Measurements from ENCODE around the gene RPH3AL.
A peak's percentile ranks its signal among the peaks of the same experiment; 100 is the strongest.

RPH3AL gene

DNA sequence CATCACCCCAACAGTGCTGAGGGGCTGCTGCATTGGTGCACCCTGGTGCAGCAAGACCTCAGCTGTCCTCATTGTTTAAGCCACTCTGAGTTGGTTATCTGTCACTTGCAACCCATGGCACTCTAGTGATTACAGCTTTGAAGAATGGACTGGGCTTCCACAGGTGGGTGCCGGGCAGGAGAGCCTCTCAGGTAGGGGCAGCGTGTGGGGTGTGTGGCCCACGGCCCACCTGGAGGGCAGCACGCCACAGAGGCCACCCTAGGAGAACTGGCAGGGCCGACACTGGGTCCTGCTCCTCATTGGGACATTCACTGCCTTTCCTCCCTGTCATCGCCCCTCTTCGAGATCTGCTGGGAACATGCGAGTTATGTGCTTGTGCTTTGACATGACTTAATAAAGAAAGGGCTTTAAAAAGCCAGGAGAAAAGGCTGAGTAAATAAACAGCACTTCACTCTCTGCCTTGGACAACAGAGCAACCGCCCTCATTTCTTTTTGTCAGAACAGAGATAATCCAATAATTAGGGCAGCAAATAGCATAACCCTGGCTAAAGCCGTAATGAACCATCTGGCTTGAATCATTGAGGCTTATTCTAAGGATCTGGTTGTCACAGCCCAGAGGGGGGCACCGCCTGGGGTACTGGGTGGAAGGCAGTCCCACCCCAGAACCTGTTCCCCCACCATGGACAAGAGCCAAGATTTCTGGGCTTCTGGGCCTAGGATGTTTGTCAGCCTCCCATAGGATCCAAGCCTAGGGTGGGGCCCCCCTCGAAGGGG lies 174.1 kb downstream of the RPH3AL start:
- no peak for TF ChIP-seq CEBPB (IDR thresholded peaks at IDR 0.05)
- TF ChIP-seq ZBTB7A (IDR thresholded peaks at IDR 0.05; ENCODE audit: low read depth): no peak
- no peak for TF ChIP-seq EGR1 (IDR thresholded peaks at IDR 0.05)
- TF ChIP-seq, protein P1, sequence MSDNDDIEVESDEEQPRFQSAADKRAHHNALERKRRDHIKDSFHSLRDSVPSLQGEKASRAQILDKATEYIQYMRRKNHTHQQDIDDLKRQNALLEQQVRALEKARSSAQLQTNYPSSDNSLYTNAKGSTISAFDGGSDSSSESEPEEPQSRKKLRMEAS (IDR thresholded peaks at IDR 0.05): no peak

DNA sequence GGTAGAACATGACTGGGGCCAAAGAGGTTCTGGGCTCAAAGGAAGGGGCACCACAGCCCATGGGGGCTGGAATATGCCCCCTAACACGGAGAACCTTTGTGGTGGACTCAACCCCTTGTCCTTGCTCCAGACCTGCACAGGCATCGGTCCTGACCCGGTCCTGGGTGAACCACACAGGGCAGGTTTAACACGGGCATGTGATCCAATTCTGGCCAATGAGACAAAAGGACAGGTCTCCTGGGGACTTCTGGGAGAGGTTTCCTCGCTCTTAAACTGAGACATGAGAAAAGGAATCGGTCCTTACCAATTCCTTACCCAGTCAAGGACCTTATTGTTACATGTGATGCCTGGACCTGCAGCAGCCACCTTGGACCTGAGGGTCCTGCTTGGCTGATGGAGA lies 174.8 kb downstream of the RPH3AL start:
- TF ChIP-seq, protein P2, sequence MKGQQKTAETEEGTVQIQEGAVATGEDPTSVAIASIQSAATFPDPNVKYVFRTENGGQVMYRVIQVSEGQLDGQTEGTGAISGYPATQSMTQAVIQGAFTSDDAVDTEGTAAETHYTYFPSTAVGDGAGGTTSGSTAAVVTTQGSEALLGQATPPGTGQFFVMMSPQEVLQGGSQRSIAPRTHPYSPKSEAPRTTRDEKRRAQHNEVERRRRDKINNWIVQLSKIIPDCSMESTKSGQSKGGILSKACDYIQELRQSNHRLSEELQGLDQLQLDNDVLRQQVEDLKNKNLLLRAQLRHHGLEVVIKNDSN (IDR thresholded peaks at IDR 0.05): peak; percentile 56; the same call in 1 of the 2 replicates
- no peak for TF ChIP-seq YY1 (IDR thresholded peaks at IDR 0.05; ENCODE audit: low read depth)

DNA sequence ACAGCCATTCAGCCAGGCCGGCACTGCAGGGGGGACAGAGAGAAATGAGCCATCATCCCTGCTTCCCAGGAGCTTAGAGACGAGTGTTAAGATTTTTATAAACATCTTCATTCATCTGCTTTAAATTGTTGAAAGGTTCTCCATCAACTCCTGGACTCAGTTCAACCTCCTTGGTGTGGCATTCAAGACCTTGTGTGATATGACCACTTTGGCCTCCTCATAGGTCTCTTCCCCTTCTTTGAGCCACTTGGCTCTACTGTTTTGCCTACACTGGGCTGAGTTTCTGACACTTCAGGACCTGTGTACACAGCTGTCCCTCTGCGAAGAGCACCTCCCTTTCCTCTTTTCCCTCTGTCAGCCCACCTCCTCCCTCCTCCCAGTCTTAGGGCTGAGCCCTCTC lies 175.5 kb downstream of the RPH3AL start:
- TF ChIP-seq TEAD4 (IDR thresholded peaks at IDR 0.05) (no peak), RAD21 (IDR thresholded peaks at IDR 0.05; ENCODE audit: low read depth) (no peak), FOXM1 (IDR thresholded peaks at IDR 0.05; ENCODE audit: borderline replicate concordance, low read depth) (no peak)
- TF ChIP-seq, protein P1 (IDR thresholded peaks at IDR 0.05): no peak

DNA sequence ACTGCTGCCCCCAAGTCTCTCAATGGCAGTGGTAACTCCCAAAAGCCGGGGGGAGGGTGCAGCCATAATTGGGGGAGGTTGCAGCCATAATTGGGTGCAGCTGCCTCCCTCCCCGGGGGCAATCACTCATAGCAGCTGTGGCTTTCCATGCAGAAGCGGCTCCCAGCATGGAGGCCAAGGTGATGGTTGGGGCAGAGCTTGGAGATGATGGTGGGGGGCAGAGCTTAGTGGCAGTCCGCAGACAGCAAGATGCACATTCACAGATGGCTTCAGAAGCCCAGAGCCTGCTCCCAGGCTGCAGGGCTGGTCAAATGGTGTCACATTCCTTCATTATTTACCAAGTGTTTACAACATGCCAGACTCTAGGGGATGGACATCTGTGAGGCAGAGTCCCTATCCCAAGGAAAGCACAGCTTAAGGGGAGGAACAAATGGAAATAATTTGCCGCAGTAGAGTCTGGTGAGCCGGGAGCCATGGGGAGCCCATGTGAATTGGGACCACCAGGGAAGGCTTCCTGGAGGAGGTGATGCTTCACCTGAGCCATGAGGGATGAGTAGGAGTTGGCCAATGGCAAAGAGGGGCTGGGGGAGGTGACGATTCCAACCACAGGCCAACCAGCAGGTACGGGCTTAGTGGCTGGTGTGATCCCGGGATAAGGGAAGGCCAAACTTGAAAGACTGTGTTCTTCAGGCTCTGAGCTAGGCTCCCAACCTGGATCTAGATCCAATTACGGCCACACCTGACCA lies 179.3 kb downstream of the RPH3AL start:
- TF ChIP-seq EP300 (IDR thresholded peaks at IDR 0.05; ENCODE audit: borderline replicate concordance): no peak
- TF ChIP-seq, protein P2 (IDR thresholded peaks at IDR 0.05): no peak
- TF ChIP-seq NFIC (IDR thresholded peaks at IDR 0.05): no peak
- TF ChIP-seq, protein P3, sequence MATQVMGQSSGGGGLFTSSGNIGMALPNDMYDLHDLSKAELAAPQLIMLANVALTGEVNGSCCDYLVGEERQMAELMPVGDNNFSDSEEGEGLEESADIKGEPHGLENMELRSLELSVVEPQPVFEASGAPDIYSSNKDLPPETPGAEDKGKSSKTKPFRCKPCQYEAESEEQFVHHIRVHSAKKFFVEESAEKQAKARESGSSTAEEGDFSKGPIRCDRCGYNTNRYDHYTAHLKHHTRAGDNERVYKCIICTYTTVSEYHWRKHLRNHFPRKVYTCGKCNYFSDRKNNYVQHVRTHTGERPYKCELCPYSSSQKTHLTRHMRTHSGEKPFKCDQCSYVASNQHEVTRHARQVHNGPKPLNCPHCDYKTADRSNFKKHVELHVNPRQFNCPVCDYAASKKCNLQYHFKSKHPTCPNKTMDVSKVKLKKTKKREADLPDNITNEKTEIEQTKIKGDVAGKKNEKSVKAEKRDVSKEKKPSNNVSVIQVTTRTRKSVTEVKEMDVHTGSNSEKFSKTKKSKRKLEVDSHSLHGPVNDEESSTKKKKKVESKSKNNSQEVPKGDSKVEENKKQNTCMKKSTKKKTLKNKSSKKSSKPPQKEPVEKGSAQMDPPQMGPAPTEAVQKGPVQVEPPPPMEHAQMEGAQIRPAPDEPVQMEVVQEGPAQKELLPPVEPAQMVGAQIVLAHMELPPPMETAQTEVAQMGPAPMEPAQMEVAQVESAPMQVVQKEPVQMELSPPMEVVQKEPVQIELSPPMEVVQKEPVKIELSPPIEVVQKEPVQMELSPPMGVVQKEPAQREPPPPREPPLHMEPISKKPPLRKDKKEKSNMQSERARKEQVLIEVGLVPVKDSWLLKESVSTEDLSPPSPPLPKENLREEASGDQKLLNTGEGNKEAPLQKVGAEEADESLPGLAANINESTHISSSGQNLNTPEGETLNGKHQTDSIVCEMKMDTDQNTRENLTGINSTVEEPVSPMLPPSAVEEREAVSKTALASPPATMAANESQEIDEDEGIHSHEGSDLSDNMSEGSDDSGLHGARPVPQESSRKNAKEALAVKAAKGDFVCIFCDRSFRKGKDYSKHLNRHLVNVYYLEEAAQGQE (IDR thresholded peaks at IDR 0.05; ENCODE audit: low read depth): no peak
- no peak for TF ChIP-seq TAF1 (IDR thresholded peaks at IDR 0.05; ENCODE audit: low read depth)
- TF ChIP-seq TEAD4 (IDR thresholded peaks at IDR 0.05): no peak
- TF ChIP-seq CREB1 (IDR thresholded peaks at IDR 0.05; ENCODE audit: low read depth): no peak
- TF ChIP-seq, protein P1 (IDR thresholded peaks at IDR 0.05): no peak
- no peak for TF ChIP-seq EGR1 (IDR thresholded peaks at IDR 0.05)
- TF ChIP-seq FOXM1 (IDR thresholded peaks at IDR 0.05; ENCODE audit: borderline replicate concordance, low read depth): no peak
- TF ChIP-seq RAD21 (IDR thresholded peaks at IDR 0.05; ENCODE audit: low read depth): no peak
- no peak for TF ChIP-seq YY1 (IDR thresholded peaks at IDR 0.05; ENCODE audit: low read depth)
- no peak for TF ChIP-seq TCF12 (IDR thresholded peaks at IDR 0.05; ENCODE audit: low read depth)
- no peak for TF ChIP-seq ZBTB7A (IDR thresholded peaks at IDR 0.05; ENCODE audit: low read depth)
- no peak for TF ChIP-seq CEBPB (IDR thresholded peaks at IDR 0.05)

DNA sequence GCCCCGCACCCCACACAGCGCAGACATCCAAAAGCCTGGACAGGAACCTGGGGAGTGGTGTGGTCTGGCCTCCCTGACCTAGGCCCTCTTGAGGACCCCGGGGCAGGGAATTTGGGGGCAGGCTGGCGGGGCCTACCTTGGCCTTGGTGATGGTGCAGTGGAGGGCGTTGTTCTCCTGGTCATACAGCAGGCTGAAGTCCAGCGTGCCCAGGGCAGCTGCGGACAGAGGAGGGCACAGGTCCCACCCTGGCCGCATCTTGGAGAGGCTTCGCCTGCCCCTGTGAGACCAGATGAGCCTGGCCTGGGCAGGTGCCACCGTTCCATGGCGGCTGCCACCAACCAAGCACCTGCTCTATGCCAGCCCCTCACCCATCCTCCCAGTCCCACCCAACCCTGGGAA lies 180.2 kb downstream of the RPH3AL start:
- TF ChIP-seq TAF1 (IDR thresholded peaks at IDR 0.05; ENCODE audit: low read depth) (no peak), CREB1 (IDR thresholded peaks at IDR 0.05; ENCODE audit: low read depth) (no peak), NFIC (IDR thresholded peaks at IDR 0.05) (no peak), ZBTB7A (IDR thresholded peaks at IDR 0.05; ENCODE audit: low read depth) (no peak), EP300 (IDR thresholded peaks at IDR 0.05; ENCODE audit: borderline replicate concordance) (no peak), TEAD4 (IDR thresholded peaks at IDR 0.05) (no peak)
- TF ChIP-seq, protein P1 (IDR thresholded peaks at IDR 0.05): no peak
- TF ChIP-seq, protein P3 (IDR thresholded peaks at IDR 0.05; ENCODE audit: low read depth): no peak

DNA sequence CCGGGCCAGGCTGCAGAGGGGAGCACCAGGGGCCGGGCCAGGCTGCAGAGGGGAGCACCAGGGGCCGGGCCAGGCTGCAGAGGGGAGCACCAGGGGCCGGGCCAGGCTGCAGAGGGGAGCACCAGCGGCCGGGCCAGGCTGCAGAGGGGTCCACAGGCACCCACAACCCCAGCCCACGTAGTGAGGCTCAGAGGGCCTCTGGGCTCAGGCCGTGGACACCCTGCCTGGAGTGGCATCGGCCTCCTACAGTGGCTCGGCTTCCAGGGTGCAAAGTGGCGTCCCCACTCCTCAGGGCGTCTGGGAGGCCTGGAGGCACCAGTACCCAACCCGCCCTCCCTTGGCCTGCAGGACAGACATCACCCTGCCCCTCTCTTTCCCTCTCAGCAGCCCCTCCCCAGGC lies 180.7 kb downstream of the RPH3AL start:
- no peak for TF ChIP-seq ZBTB7A (IDR thresholded peaks at IDR 0.05; ENCODE audit: low read depth)
- TF ChIP-seq YY1 (IDR thresholded peaks at IDR 0.05; ENCODE audit: low read depth): no peak
- TF ChIP-seq NFIC (IDR thresholded peaks at IDR 0.05): no peak
- TF ChIP-seq TAF1 (IDR thresholded peaks at IDR 0.05; ENCODE audit: low read depth): no peak
- TF ChIP-seq RAD21 (IDR thresholded peaks at IDR 0.05; ENCODE audit: low read depth): no peak
- TF ChIP-seq EGR1 (IDR thresholded peaks at IDR 0.05): no peak
- TF ChIP-seq EP300 (IDR thresholded peaks at IDR 0.05; ENCODE audit: borderline replicate concordance): no peak

Data from Ishikawa (cell line).